MM.1S (cell line): Measurements from ENCODE around the gene SEL1L3.

ENCODE experiments used
- DNase-seq: peaks from one replicate; pipeline ENCODE4 v3.0.0-alpha.2; 2015
- H2AFZ ChIP-seq: fragments of 300-600 bp; sonication (generic); 2 replicates; pipeline ENCODE4 v1.6.0; 2016; ENCODE audit warnings: antibody characterized with exemption, low read length
- H3F3A ChIP-seq: fragments of 300-600 bp; sonication (generic); 2 replicates; pipeline ENCODE4 v1.6.1; 2016; ENCODE audit warnings: mild to moderate bottlenecking, antibody characterized with exemption, low read length, moderate library complexity, mixed read lengths; ENCODE audit not compliant: insufficient read depth
- H3K27ac ChIP-seq: fragments of 300-600 bp; sonication (generic); 2 replicates; pipeline ENCODE4 v1.5.1; 2016; ENCODE audit warnings: mild to moderate bottlenecking, low read length
- H3K27me3 ChIP-seq: fragments of 300-600 bp; sonication (generic); replicated peaks from 2 replicates; pipeline ENCODE4 v1.6.0; 2016; ENCODE audit warnings: low read length; ENCODE audit not compliant: insufficient read depth
- H3K36me3 ChIP-seq: fragments of 300-600 bp; sonication (generic); replicated peaks from 2 replicates; pipeline ENCODE4 v1.6.1; 2016; ENCODE audit warnings: mild to moderate bottlenecking, low read length, mixed read lengths; ENCODE audit not compliant: insufficient read depth
- H3K4me1 ChIP-seq: fragments of 300-600 bp; sonication (generic); 2 replicates; pipeline ENCODE4 v1.6.1; 2016; ENCODE audit warnings: low read length, mixed read lengths
- H3K4me2 ChIP-seq: fragments of 300-600 bp; sonication (generic); 2 replicates; pipeline ENCODE4 v1.6.0; 2016; ENCODE audit warnings: low read depth, low read length
- H3K4me3 ChIP-seq: fragments of 300-600 bp; sonication (generic); 2 replicates; pipeline ENCODE4 v1.5.1; 2016; ENCODE audit warnings: low read length, mixed read lengths
- H3K79me2 ChIP-seq: fragments of 300-600 bp; sonication (generic); 2 replicates; pipeline ENCODE4 v1.6.1; 2016; ENCODE audit warnings: mixed run types, low read length, mixed read lengths
- H3K9ac ChIP-seq: fragments of 300-600 bp; sonication (generic); 2 replicates; pipeline ENCODE4 v1.6.1; 2016; ENCODE audit warnings: low read length, mixed read lengths
- H3K9me2 ChIP-seq: fragments of 300-600 bp; sonication (generic); replicated peaks from 2 replicates; pipeline ENCODE4 v1.6.1; 2016; ENCODE audit warnings: mild to moderate bottlenecking, low read length, mixed read lengths; ENCODE audit not compliant: insufficient read depth
- H3K9me3 ChIP-seq: fragments of 300-600 bp; sonication (generic); replicated peaks from 2 replicates; pipeline ENCODE4 v1.6.1; 2016; ENCODE audit warnings: mild to moderate bottlenecking, low read length, mixed read lengths; ENCODE audit not compliant: insufficient read depth
- H4K20me1 ChIP-seq: fragments of 300-600 bp; sonication (generic); 2 replicates; pipeline ENCODE4 v1.6.1; 2016; ENCODE audit warnings: mild to moderate bottlenecking, low read length, moderate library complexity, mixed read lengths; ENCODE audit not compliant: insufficient read depth
- EZH2 ChIP-seq: fragments of 300-600 bp; sonication (generic); optimal IDR thresholded peaks from 2 replicates; pipeline ENCODE3; 2017; ENCODE audit warnings: low read depth, mild to moderate bottlenecking, antibody characterized with exemption, low read length, mixed read lengths
- EZH2phosphoT487 ChIP-seq: fragments of 300-600 bp; sonication (generic); IDR thresholded peaks from 2 replicates; pipeline ENCODE4 v1.6.1; 2018; ENCODE audit warnings: antibody characterized with exemption, low read length
- TF ChIP-seq, protein P1 (sequence below): fragments of 300-600 bp; sonication (generic); IDR thresholded peaks from 2 replicates; pipeline ENCODE4 v1.5.1; 2016; ENCODE audit warnings: antibody characterized with exemption, low read length, mixed read lengths

The SEL1L3 gene

DNA sequence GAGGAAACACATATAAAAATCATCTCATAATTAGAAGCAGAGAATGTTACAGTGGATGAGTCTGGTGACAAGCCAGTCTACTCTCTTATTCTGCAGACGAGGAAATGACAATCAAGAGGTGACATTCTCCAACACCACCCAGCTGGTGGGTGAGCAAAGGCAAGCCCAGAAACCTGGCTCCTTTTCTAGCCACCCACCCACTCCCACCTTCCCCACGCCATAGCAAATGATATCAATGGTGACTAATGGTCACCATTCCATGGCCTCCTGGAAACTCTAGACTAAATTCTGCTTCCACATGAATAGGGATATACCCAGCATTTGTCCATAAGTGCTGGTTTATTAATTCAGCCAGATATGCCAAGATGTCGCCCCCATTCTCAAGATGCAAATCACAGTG, 10.7 kb downstream of the SEL1L3 start:
- Histone ChIP-seq H2AFZ (no peak overlapping the region), H3K27ac (no peak overlapping the region), H3K79me2 (peaks cover 95% of the 10 kb centered on the region)

DNA sequence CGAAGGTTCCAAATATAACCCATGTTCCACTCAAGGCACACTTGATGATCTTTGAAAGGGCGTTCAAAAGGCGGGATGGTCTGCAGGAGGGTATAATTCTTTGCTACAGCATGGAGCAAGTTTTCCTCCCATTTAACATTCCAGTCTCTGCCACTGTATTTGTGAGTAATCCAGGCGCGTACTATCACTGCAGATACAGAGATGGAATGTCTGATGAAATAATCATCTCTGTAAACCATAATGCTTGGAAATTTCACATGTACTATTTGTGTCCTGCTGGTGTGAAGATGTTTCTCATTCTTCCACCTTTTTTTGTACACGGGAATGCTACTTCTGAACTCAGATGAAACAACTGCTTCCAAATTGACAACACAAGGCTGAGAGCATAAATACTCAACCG, 15.5 kb downstream of the SEL1L3 start:
- Histone ChIP-seq H3K4me1 (peaks cover 26% of the 10 kb centered on the region), H3K79me2 (peaks cover 90% of the 10 kb centered on the region), H3K9me2 (no peaks in the 10 kb centered on the region), H3K27me3 (no peaks in the 10 kb centered on the region), H3F3A (peaks cover 14% of the 10 kb centered on the region; the same call in 1 of the 2 replicates), H2AFZ (no peak overlapping the region), H3K36me3 (no peaks in the 10 kb centered on the region), H4K20me1 (no peaks in the 10 kb centered on the region), H3K9me3 (no peaks in the 10 kb centered on the region), H3K4me3 (no peak overlapping the region), H3K9ac (no peak overlapping the region), H3K4me2 (no peak overlapping the region), H3K27ac (no peak overlapping the region)
- no peak for DNase-seq
- TF ChIP-seq EZH2phosphoT487 (no peak), EZH2 (no peak)
- TF ChIP-seq, protein P1, sequence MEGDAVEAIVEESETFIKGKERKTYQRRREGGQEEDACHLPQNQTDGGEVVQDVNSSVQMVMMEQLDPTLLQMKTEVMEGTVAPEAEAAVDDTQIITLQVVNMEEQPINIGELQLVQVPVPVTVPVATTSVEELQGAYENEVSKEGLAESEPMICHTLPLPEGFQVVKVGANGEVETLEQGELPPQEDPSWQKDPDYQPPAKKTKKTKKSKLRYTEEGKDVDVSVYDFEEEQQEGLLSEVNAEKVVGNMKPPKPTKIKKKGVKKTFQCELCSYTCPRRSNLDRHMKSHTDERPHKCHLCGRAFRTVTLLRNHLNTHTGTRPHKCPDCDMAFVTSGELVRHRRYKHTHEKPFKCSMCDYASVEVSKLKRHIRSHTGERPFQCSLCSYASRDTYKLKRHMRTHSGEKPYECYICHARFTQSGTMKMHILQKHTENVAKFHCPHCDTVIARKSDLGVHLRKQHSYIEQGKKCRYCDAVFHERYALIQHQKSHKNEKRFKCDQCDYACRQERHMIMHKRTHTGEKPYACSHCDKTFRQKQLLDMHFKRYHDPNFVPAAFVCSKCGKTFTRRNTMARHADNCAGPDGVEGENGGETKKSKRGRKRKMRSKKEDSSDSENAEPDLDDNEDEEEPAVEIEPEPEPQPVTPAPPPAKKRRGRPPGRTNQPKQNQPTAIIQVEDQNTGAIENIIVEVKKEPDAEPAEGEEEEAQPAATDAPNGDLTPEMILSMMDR = no peak

More for the DNA sequence above, 10.7 kb downstream of the SEL1L3 start:
- no peak overlapping the region for H3K9ac ChIP-seq
- no peak overlapping the region for H3K4me3 ChIP-seq
- H3K9me3 ChIP-seq = no peaks in the 10 kb centered on the region
- peaks cover 9% of the 10 kb centered on the region for H3K4me1 ChIP-seq
- H3K36me3 ChIP-seq = no peaks in the 10 kb centered on the region
- H3F3A ChIP-seq = no peaks in the 10 kb centered on the region
- no peaks in the 10 kb centered on the region for H3K27me3 ChIP-seq
- no peaks in the 10 kb centered on the region for H3K9me2 ChIP-seq
- DNase-seq = no peak
- TF ChIP-seq EZH2phosphoT487 (no peak), EZH2 (no peak)
- TF ChIP-seq, protein P1 = no peak
- no peak overlapping the region for H3K4me2 ChIP-seq
- H4K20me1 ChIP-seq = no peaks in the 10 kb centered on the region

DNA sequence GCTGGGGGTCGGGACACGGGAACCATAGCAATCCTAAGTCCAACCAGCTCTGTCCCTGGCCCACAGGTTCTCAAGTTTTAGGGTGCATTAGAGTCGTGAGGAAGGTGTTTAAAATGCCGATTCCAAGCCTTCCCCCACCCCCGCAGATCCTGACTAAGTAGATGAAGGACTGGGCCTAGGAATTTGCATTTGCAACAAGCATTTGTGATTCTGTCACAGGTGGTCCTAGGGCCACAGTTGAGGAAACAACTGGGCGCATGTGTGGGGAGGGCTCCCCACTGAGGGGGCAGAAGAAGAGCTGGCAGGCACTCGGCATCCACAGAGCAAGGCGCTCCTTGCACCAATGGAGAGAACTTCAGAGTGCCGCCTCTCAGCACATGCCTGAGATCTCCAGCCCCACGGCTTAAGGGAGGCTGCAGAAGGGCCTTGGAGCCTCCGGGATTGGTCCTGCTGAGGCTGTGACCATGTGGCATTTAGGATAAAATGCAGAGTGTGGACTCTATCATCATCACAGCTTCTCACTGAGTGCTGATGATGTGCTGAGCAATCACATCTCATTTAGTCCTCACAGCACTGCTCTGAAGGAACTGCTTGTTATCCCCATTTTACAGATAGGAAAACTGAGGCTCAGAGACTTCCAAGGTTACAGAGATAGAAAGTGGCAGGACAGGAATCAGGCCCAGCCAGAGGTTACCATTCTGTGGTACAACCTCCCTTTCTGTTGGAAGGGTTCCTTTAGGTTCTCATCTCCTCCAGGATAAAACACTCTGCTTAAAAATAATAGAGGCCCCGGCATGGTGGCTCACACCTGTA, 16.7 kb downstream of the SEL1L3 start:
- Histone ChIP-seq H3K79me2 (peaks cover 87% of the 10 kb centered on the region), H4K20me1 (no peaks in the 10 kb centered on the region), H3K9me3 (no peaks in the 10 kb centered on the region), H3K4me1 (peaks cover 32% of the 10 kb centered on the region), H3K9me2 (no peaks in the 10 kb centered on the region), H3K27me3 (no peaks in the 10 kb centered on the region), H3K4me2 (no peak overlapping the region), H3K4me3 (no peak overlapping the region), H3F3A (peaks cover 14% of the 10 kb centered on the region; the same call in 1 of the 2 replicates), H3K27ac (no peak overlapping the region), H3K9ac (no peak overlapping the region), H2AFZ (no peak overlapping the region), H3K36me3 (no peaks in the 10 kb centered on the region)
- DNase-seq = no peak
- TF ChIP-seq, protein P1 = no peak
- TF ChIP-seq EZH2 (no peak), EZH2phosphoT487 (no peak)
